Measurements from ENCODE around the gene DACH1. TPM values are rescaled to one million over a fixed set of nuclear protein-coding genes. Genes with fewer than 3 reads are reported as not detected.
A peak's percentile ranks its signal among the peaks of the same experiment; 100 is the strongest.
"Not testable (repeated sequence)": the region's sequence is repeated elsewhere in the genome, so short reads cannot be mapped to it uniquely, and the experiment has no call there.

Gene DACH1
- total RNA-seq, 1 donor from 2014 or later: 11.0 TPM

GRCh38 chr13:71865874-71866334 lies 1.1 kb downstream of the DACH1 start:
- DNase-seq: peak; percentile 41

- peak; percentile 34 for DNase-seq
These were observed 1.8 kb downstream of the DACH1 start for GRCh38 chr13:71864986-71865873.

GRCh38 chr13:71864094-71864985 lies 2.7 kb downstream of the DACH1 start:
- DNase-seq: peak; percentile 70

- DNase-seq: no peak
These were observed 3.6 kb downstream of the DACH1 start for GRCh38 chr13:71863254-71863865.

- no peak for DNase-seq
These were observed 4.5 kb downstream of the DACH1 start for GRCh38 chr13:71862459-71862943.

- DNase-seq: no peak
These were observed 5.1 kb downstream of the DACH1 start for GRCh38 chr13:71861769-71862458.

GRCh38 chr13:71860547-71861138 lies 6.4 kb downstream of the DACH1 start:
- no peak for DNase-seq

- DNase-seq: no peak
These were observed 8.4 kb downstream of the DACH1 start for GRCh38 chr13:71858647-71859046.

GRCh38 chr13:71856548-71857043 lies 10.4 kb downstream of the DACH1 start:
- no peak for DNase-seq

- no peak for DNase-seq
These were observed 12.6 kb downstream of the DACH1 start for GRCh38 chr13:71854401-71854800.

- no peak for DNase-seq
These were observed 13.3 kb downstream of the DACH1 start for GRCh38 chr13:71853725-71854124.

- no peak for DNase-seq
These were observed 14.3 kb downstream of the DACH1 start for GRCh38 chr13:71852736-71853135.

- no peak for DNase-seq
These were observed 15.2 kb downstream of the DACH1 start for GRCh38 chr13:71851498-71852409.

- no peak for DNase-seq
These were observed 25.0 kb downstream of the DACH1 start for GRCh38 chr13:71842003-71842402.

- no peak for DNase-seq
These were observed 28.2 kb downstream of the DACH1 start for GRCh38 chr13:71838842-71839241.

- not testable (repeated sequence) for DNase-seq
These were observed 29.4 kb downstream of the DACH1 start for GRCh38 chr13:71837582-71837981.

- DNase-seq: no peak
These were observed 35.3 kb downstream of the DACH1 start for GRCh38 chr13:71831716-71832115.

- no peak for DNase-seq
These were observed 36.3 kb downstream of the DACH1 start for GRCh38 chr13:71830736-71831135.

GRCh38 chr13:71830323-71830722 lies 36.7 kb downstream of the DACH1 start:
- no peak for DNase-seq

- no peak for DNase-seq
These were observed 37.5 kb downstream of the DACH1 start for GRCh38 chr13:71829547-71829946.
